Activated CD8-positive, alpha-beta memory T cell treated with anti-CD3 and anti-CD28 coated beads for 4 hours (primary cell): ENCODE results near the gene NUDT21.
"Not testable (repeated sequence)": the region's sequence is repeated elsewhere in the genome, so short reads cannot be mapped to it uniquely, and the experiment has no call there.

Source experiments
- DNase-seq, 2 donors: peaks; one replicate each; pipeline ENCODE4 v3.0.0-alpha.2; 2020; ENCODE audit warnings: low read depth in 2 of 2

The NUDT21 gene

GRCh38 chr16:56380778-56381485 is 70.2 kb downstream of the NUDT21 start:
- DNase-seq = not testable (repeated sequence)
